ENCODE results near the gene DHX29. TPM values are rescaled to one million over a fixed set of nuclear protein-coding genes. Genes with fewer than 3 reads are reported as not detected.
A peak's percentile ranks its signal among the peaks of the same experiment; 100 is the strongest.

DHX29 gene
- 10.3 TPM for polyA plus RNA-seq (2012; ENCODE audit: missing spikeins)

- peak; percentile 81 for DNase-seq (ENCODE audit: insufficient read length)
- TF ChIP-seq POLR2AphosphoS5 (IDR thresholded peaks at IDR 0.05; ENCODE audit: low read depth, low read length) (peak; percentile 96), POLR2A (IDR thresholded peaks at IDR 0.05; ENCODE audit: low read depth, low read length) (peak; percentile 97), TAF1 (IDR thresholded peaks at IDR 0.05; ENCODE audit: borderline replicate concordance, low read depth, low read length) (peak; percentile 95)
- peak; percentile 93 for FAIRE-seq
Measured at GRCh38 chr5:55307383-55308253, at the start of gene DHX29, which contains the start of gene MTREX. TSS of gene DHX29 (minus strand) at chr5:55307694. CDS start at chr5:55307573, 121 bp downstream. TSS of gene MTREX (plus strand) at chr5:55307989. CDS start at chr5:55308014, 25 bp downstream.

- TF ChIP-seq POLR2A (IDR thresholded peaks at IDR 0.05; ENCODE audit: low read depth, low read length) (no peak), POLR2AphosphoS5 (IDR thresholded peaks at IDR 0.05; ENCODE audit: low read depth, low read length) (no peak), TAF1 (IDR thresholded peaks at IDR 0.05; ENCODE audit: borderline replicate concordance, low read depth, low read length) (no peak)
- DNase-seq (ENCODE audit: insufficient read length) (no peak), FAIRE-seq (no peak)
Measured at GRCh38 chr5:55356896-55357295, 49.4 kb upstream of the DHX29 start.

GRCh38 chr5:55350754-55351153 is 43.3 kb upstream of the DHX29 start:
- DNase-seq (ENCODE audit: insufficient read length) (no peak), FAIRE-seq (no peak)
- no peak for TF ChIP-seq POLR2AphosphoS5 (IDR thresholded peaks at IDR 0.05; ENCODE audit: low read depth, low read length)
- no peak for TF ChIP-seq POLR2A (IDR thresholded peaks at IDR 0.05; ENCODE audit: low read depth, low read length)
- no peak for TF ChIP-seq TAF1 (IDR thresholded peaks at IDR 0.05; ENCODE audit: borderline replicate concordance, low read depth, low read length)

- TF ChIP-seq POLR2AphosphoS5 (IDR thresholded peaks at IDR 0.05; ENCODE audit: low read depth, low read length) (no peak), TAF1 (IDR thresholded peaks at IDR 0.05; ENCODE audit: borderline replicate concordance, low read depth, low read length) (no peak), POLR2A (IDR thresholded peaks at IDR 0.05; ENCODE audit: low read depth, low read length) (no peak)
- FAIRE-seq: no peak
- DNase-seq (ENCODE audit: insufficient read length): no peak
Measured at GRCh38 chr5:55347786-55348185, 40.3 kb upstream of the DHX29 start.

GRCh38 chr5:55345327-55345726 is 37.8 kb upstream of the DHX29 start:
- TF ChIP-seq POLR2AphosphoS5 (IDR thresholded peaks at IDR 0.05; ENCODE audit: low read depth, low read length): no peak
- no peak for TF ChIP-seq POLR2A (IDR thresholded peaks at IDR 0.05; ENCODE audit: low read depth, low read length)
- no peak for TF ChIP-seq TAF1 (IDR thresholded peaks at IDR 0.05; ENCODE audit: borderline replicate concordance, low read depth, low read length)
- no peak for FAIRE-seq
- DNase-seq (ENCODE audit: insufficient read length): no peak

- TF ChIP-seq TAF1 (IDR thresholded peaks at IDR 0.05; ENCODE audit: borderline replicate concordance, low read depth, low read length): no peak
- TF ChIP-seq POLR2A (IDR thresholded peaks at IDR 0.05; ENCODE audit: low read depth, low read length): no peak
- TF ChIP-seq POLR2AphosphoS5 (IDR thresholded peaks at IDR 0.05; ENCODE audit: low read depth, low read length): no peak
- FAIRE-seq (no peak), DNase-seq (ENCODE audit: insufficient read length) (no peak)
Measured at GRCh38 chr5:55344392-55344992, 37.0 kb upstream of the DHX29 start.

GRCh38 chr5:55343609-55344008 is 36.1 kb upstream of the DHX29 start:
- no peak for DNase-seq (ENCODE audit: insufficient read length)
- TF ChIP-seq POLR2AphosphoS5 (IDR thresholded peaks at IDR 0.05; ENCODE audit: low read depth, low read length): no peak
- no peak for FAIRE-seq

- FAIRE-seq (no peak), DNase-seq (ENCODE audit: insufficient read length) (no peak)
- TF ChIP-seq POLR2A (IDR thresholded peaks at IDR 0.05; ENCODE audit: low read depth, low read length): no peak
- TF ChIP-seq POLR2AphosphoS5 (IDR thresholded peaks at IDR 0.05; ENCODE audit: low read depth, low read length): no peak
- no peak for TF ChIP-seq TAF1 (IDR thresholded peaks at IDR 0.05; ENCODE audit: borderline replicate concordance, low read depth, low read length)
Measured at GRCh38 chr5:55343107-55343506, 35.6 kb upstream of the DHX29 start.

GRCh38 chr5:55338810-55339243 is 31.3 kb upstream of the DHX29 start:
- TF ChIP-seq TAF1 (IDR thresholded peaks at IDR 0.05; ENCODE audit: borderline replicate concordance, low read depth, low read length) (no peak), POLR2A (IDR thresholded peaks at IDR 0.05; ENCODE audit: low read depth, low read length) (no peak), POLR2AphosphoS5 (IDR thresholded peaks at IDR 0.05; ENCODE audit: low read depth, low read length) (no peak)
- FAIRE-seq (peak; percentile 73), DNase-seq (ENCODE audit: insufficient read length) (no peak)

GRCh38 chr5:55338092-55338613 is 30.7 kb upstream of the DHX29 start:
- TF ChIP-seq TAF1 (IDR thresholded peaks at IDR 0.05; ENCODE audit: borderline replicate concordance, low read depth, low read length): no peak
- TF ChIP-seq POLR2AphosphoS5 (IDR thresholded peaks at IDR 0.05; ENCODE audit: low read depth, low read length): no peak
- no peak for TF ChIP-seq POLR2A (IDR thresholded peaks at IDR 0.05; ENCODE audit: low read depth, low read length)
- no peak for FAIRE-seq
- no peak for DNase-seq (ENCODE audit: insufficient read length)

GRCh38 chr5:55333811-55334210 is 26.3 kb upstream of the DHX29 start:
- FAIRE-seq: no peak
- DNase-seq (ENCODE audit: insufficient read length): no peak
- TF ChIP-seq POLR2A (IDR thresholded peaks at IDR 0.05; ENCODE audit: low read depth, low read length) (no peak), POLR2AphosphoS5 (IDR thresholded peaks at IDR 0.05; ENCODE audit: low read depth, low read length) (no peak), TAF1 (IDR thresholded peaks at IDR 0.05; ENCODE audit: borderline replicate concordance, low read depth, low read length) (no peak)
